CD4-positive, alpha-beta T cell treated with Interleukin-2 at 100 ng/mL for 4 hours (primary cell): ENCODE results near the gene TNC.

Source experiments
- DNase-seq: peaks from one replicate; pipeline ENCODE4 v3.0.0-alpha.2; 2020; ENCODE audit warnings: low spot score

The TNC gene

GRCh38 chr9:115008536-115009270 is 109.3 kb downstream of the TNC start:
- DNase-seq: peak; percentile 19

GRCh38 chr9:115006660-115007059 is 111.3 kb downstream of the TNC start:
- peak; percentile 41 for DNase-seq

DNA sequence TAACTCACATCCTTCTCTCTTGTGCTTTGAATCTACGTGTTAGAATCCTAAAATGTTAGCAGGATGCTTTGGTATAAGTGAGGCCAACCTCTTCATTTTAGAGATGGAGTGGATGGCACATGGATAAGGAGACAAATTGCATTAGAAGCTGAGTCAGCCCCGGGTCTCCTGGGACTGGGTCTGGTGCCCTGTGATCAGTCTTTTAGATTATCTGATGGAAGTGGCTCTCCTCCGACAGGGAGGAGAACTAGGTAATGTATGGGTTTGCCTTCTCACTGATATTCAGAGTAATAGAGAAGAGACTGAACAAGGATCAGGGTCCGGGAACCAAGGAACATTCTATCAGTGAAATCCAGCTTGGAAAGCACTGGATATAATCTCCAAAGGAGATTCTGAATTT is 112.6 kb downstream of the TNC start:
- no peak for DNase-seq

DNA sequence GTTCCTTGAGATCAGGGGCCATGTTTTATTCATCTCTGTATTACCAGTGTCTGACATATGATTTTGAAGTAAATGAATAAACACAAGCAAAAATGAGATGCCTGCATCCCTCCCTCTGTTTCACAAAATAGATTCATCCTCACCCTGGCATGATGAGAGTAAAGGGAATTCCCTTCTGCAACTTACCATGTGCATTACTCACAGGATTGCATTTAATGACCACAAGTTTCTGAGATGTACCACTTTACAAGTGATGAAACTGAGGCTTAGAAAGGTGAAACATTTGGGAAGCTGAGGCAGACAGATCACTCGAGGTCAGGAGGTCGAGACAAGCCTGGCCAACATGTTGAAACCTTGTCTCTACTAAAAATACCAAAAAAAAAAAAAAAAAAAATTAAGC is 113.4 kb downstream of the TNC start:
- no peak for DNase-seq

- no peak for DNase-seq
Observed at GRCh38 chr9:115002371-115003120, 115.4 kb downstream of the TNC start.

GRCh38 chr9:115000217-115000639 is 117.7 kb downstream of the TNC start:
- DNase-seq: no peak

DNA sequence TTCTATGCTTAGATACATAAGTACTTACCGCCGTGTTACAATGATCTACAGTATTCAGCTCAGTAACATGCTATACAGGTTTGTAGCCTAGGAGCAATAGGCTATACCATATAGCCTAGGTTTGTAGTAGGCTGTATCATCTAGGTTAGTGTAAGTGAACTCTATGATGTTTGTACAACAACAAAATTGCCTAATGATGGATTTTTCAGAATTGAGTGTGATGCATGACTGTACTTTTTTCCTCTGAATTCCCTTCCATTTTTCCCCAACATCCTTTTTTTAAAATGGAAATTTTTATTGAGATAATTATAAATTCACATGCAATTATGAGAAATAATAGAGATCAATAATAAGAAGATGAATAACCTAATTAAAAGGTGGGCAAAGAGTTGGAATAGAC is 119.6 kb downstream of the TNC start:
- no peak for DNase-seq

GRCh38 chr9:114995681-114996221 is 122.2 kb downstream of the TNC start:
- DNase-seq: no peak

DNA sequence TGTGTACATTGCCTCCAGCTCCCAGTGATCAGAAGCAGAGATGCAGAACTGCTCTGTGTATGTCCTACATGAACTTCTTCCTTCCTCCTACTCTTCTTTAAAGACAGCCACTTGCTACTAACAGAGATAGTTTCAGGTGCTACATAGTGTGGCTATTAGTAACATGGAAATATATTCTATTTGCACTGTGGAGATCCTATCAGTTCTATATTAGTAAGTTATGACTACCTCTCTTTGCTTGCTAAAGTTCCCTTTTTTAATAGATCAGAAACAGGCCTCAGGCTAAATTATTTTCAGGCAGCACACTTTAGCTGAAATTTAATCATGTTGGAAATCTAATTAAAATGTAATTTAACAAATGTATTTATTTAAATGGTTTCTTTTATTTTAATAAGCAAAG is 123.2 kb downstream of the TNC start:
- no peak for DNase-seq

DNA sequence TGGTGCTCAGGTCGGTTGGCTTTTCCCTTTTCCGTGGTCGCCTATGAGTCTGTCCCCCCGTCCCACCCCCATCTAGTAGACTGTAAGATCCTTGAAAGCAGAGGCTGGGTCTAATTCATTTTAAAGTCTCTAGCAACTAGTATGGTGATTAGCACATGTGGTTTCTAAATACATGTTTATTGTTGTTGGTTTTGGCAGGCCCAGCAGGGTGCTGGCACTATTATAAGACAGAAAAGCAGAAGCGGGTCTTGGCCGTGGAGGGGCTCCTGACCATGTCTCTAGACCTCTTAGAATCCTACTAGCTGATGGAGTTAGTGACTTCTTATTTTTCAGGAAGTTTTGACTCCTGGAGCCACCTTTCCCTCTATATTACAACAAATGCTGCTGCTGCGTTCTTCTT is 126.1 kb downstream of the TNC start:
- no peak for DNase-seq

DNA sequence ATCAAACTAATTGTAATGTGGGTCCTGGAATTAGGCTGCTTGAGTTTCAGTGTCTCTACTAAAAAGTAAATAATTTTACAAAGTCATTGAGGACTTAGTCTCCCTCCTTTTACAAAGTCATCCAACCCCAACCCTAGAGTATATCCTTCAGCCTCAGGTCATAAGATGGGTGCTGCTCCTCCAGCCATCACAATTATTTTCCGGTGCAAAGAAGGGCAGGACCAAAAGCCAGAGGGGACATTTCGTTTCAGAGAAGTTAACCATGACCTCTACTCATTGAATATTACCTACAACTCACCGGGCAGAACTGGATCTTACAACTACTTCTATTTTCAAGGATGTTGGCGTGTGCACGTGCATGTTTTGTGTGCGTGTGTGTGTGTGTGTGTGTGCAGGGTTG is 127.1 kb downstream of the TNC start:
- no peak for DNase-seq

GRCh38 chr9:114989600-114990410 is 128.2 kb downstream of the TNC start:
- DNase-seq: peak; percentile 40

- no peak for DNase-seq
Observed at GRCh38 chr9:114988962-114989599, 128.9 kb downstream of the TNC start.

- DNase-seq: no peak
Observed at GRCh38 chr9:114987116-114987515, 130.8 kb downstream of the TNC start.

GRCh38 chr9:114985959-114986501 is 131.9 kb downstream of the TNC start:
- DNase-seq: no peak

DNA sequence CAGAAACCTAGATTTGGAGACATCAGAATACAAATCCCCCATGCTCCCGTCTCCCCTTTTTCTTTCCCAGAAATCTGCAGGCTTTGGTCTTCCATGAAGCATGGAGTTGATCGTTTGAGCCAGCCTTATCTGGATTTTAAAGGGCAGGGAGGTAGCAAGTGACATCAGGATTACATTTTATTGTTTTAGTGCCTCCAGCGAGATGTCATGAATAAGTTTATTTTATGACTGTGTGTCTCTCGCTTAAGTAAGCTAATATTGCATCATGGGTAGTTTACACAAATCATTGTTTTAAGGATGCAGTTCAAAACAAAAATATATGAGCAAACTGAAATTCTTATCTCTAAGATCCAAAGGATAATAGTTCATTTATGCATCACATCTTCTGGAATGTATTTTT is 136.9 kb downstream of the TNC start:
- DNase-seq: no peak

- no peak for DNase-seq
Observed at GRCh38 chr9:114973216-114973615, 144.7 kb downstream of the TNC start.

GRCh38 chr9:114972510-114973136 is 145.3 kb downstream of the TNC start:
- no peak for DNase-seq
